Kidney (tissue), 14 donors: ENCODE measurements around the gene ATXN7L1. TPM values are rescaled to one million over a fixed set of nuclear protein-coding genes. Genes with fewer than 3 reads are reported as not detected.

ENCODE experiments used
- DNase-seq, 5 donors: peaks; one replicate each; pipeline ENCODE4 v3.0.0-alpha.2; 2013 to 2020
- FAIRE-seq: peaks from 2 replicates; lab custom pipeline; 2012; peaks lifted over from hg19 to GRCh38; lab: Jason Lieb, UNC
- H3K27ac ChIP-seq, 2 donors: one replicate each; pipeline ENCODE4 v1.7.0; 2013; ENCODE audit warnings: low read depth in 2 of 2, low read length in 2 of 2, inconsistent platforms in 1 of 2
- H3K27me3 ChIP-seq: one replicate; pipeline ENCODE4 v1.7.1; 2013; ENCODE audit warnings: low read length, inconsistent platforms; ENCODE audit not compliant: control insufficient read depth, insufficient read depth
- H3K36me3 ChIP-seq, 3 donors: one replicate each; pipeline versions ENCODE4 v1.7.0 to v1.7.1; 2013; ENCODE audit warnings: low read length in 3 of 3, control low read depth in 1 of 3, inconsistent platforms in 1 of 3; ENCODE audit not compliant: insufficient read depth in 3 of 3, control insufficient read depth in 2 of 3
- H3K4me1 ChIP-seq, 3 donors: one replicate each; pipeline versions ENCODE4 v1.7.0 to v1.7.1; 2013; ENCODE audit warnings: low read length in 3 of 3, inconsistent platforms in 1 of 3, low read depth in 1 of 3; ENCODE audit not compliant: control insufficient read depth in 2 of 3, insufficient read depth in 2 of 3
- H3K4me3 ChIP-seq, 3 donors: one replicate each; pipeline versions ENCODE4 v1.7.0 to v1.8.1; 2013; ENCODE audit warnings: low read length in 3 of 3, control low read depth in 1 of 3, inconsistent platforms in 1 of 3
- H3K9ac ChIP-seq, 3 donors: one replicate each; pipeline versions ENCODE4 v1.7.0 to v1.7.1; 2013; ENCODE audit warnings: low read length in 3 of 3, control low read depth in 1 of 3, inconsistent platforms in 1 of 3
- H3K9me3 ChIP-seq, 3 donors: one replicate each; pipeline versions ENCODE4 v1.7.0 to v1.7.1; 2013; ENCODE audit warnings: low read length in 3 of 3, control low read depth in 1 of 3, inconsistent platforms in 1 of 3; ENCODE audit not compliant: control insufficient read depth in 2 of 3, insufficient read depth in 1 of 3
- CTCF ChIP-seq: IDR thresholded peaks from 3 replicates; pipeline ENCODE4 v1.5.1; 2012; ENCODE audit warnings: mild to moderate bottlenecking, moderate library complexity, borderline replicate concordance; ENCODE audit not compliant: insufficient read depth; ENCODE audit errors: extremely low read depth
- intact Hi-C: fragments of 100-400 bp; cut with DNase I; formaldehyde crosslinking; loops from one replicate; pipeline ENCODE4 v1.11.1; 2022
- polyA plus RNA-seq: library from polyadenylated mRNA; stranded (reverse); fragments of 350-450 nt; fragmentation: Illumina TruSeq; extraction: RNeasy Lipid Tissue Mini Kit (QIAGEN cat#74804); gene quantifications from one replicate; pipeline ENCODE4 v1.2.3, GENCODE V29; 2014; ENCODE audit warnings: low read depth, low replicate concordance; ENCODE audit not compliant: insufficient read depth
- total RNA-seq: library from RNA; stranded (reverse); fragmentation: NEBNext Ultra II Directional; extraction: Animal tissue kit (Norgen Biotek cat#: 25700); gene quantifications from one replicate; pipeline ENCODE4 v1.2.1, GENCODE V29; 2021
- donor health status: control.
- donor health status: control.
- donor health status: control.
- donor health status: control.
- donor health status: control.
- donor health status: DM: yes; HTN: yes; CAD: no.
- donor health status: Normal renal cell carcinoma (clear cell type).

Gene ATXN7L1
- total and polyA plus RNA-seq, 2 donors from 2014 or later = 12.5 to 18.5 TPM

GRCh38 chr7:105876964-105877601, 684 bp upstream of the ATXN7L1 start:
- Histone ChIP-seq H3K27ac (peak overlapping the region; percentile 8 to 52), H3K4me1 (peaks cover 3 to 6% (median 5%) of the 10 kb centered on the region in 3 donors), H3K36me3 (no peaks in the 10 kb centered on the region), H3K27me3 (no peaks in the 10 kb centered on the region), H3K9ac (peak overlapping the region; percentile 30 to 47 (median 43)), H3K9me3 (no peaks in the 10 kb centered on the region), H3K4me3 (peak overlapping the region; percentile 54 to 73 (median 66))
- TF ChIP-seq CTCF = no peak
- FAIRE-seq (no peak), DNase-seq (peak; percentile 64 to 78 (median 75))
- intact Hi-C loops = no loop called here

- FAIRE-seq = no peak
- H3K27ac ChIP-seq = no peak overlapping the region
Observed at GRCh38 chr7:105875505-105875904, 894 bp downstream of the ATXN7L1 start.

GRCh38 chr7:105874055-105874454, 2.3 kb downstream of the ATXN7L1 start:
- no peaks in the 10 kb centered on the region for H3K9me3 ChIP-seq
- peaks cover 2 to 5% (median 3%) of the 10 kb centered on the region in 3 donors for H3K4me1 ChIP-seq
- no peaks in the 10 kb centered on the region for H3K36me3 ChIP-seq
- no peak overlapping the region for H3K4me3 ChIP-seq
- no peak overlapping the region for H3K9ac ChIP-seq
- TF ChIP-seq CTCF = no peak
- intact Hi-C loops = no loop called here
- no peak overlapping the region for H3K27ac ChIP-seq
- FAIRE-seq = no peak
- no peak for DNase-seq
- no peaks in the 10 kb centered on the region for H3K27me3 ChIP-seq

More at GRCh38 chr7:105875505-105875904, 894 bp downstream of the ATXN7L1 start:
- H3K9ac ChIP-seq = peak overlapping the region; percentile 71 to 92 (median 75)
- TF ChIP-seq CTCF = no peak
- H3K27me3 ChIP-seq = no peaks in the 10 kb centered on the region
- H3K4me1 ChIP-seq = peaks cover 3 to 6% (median 5%) of the 10 kb centered on the region in 3 donors
- H3K9me3 ChIP-seq = no peaks in the 10 kb centered on the region
- DNase-seq = peak in 1 of 5 donors; percentile 11
- H3K36me3 ChIP-seq = no peaks in the 10 kb centered on the region
- intact Hi-C loops = no loop called here
- H3K4me3 ChIP-seq = peak overlapping the region; percentile 84 to 97 (median 96)
